Smooth muscle cell (in vitro differentiated cells): ENCODE measurements around the gene TBC1D3K. TPM values are rescaled to one million over a fixed set of nuclear protein-coding genes. Genes with fewer than 3 reads are reported as not detected.

Experiments used
- polyA plus RNA-seq: library from polyadenylated mRNA; unstranded; fragments of >200 nt; fragmentation: Nextera tagmentation; extraction: Ambion mirVana; gene quantifications from 2 replicates; pipeline ENCODE4 v1.2.1, GENCODE V29; 2016
- small RNA-seq: library from RNA; depleted of rRNA; stranded (forward); fragments of <200 nt; gene quantifications from one replicate; pipeline ENCODE3, GENCODE V24; 2014
- total RNA-seq: library from RNA; depleted of rRNA; stranded (reverse); fragments of >200 nt; gene quantifications from 2 replicates; pipeline ENCODE4 v1.2.3, GENCODE V29; 2014

The TBC1D3K gene
- total and polyA plus RNA-seq, 2 experiments from 2014 or later, result not detected

Small RNAs within 50 kb of the gene (small RNA-seq; reads per million reads assigned to genes)
- gene RF00001 (not detected), gene RNU6-489P (not detected)

Other genes starting within 250 kb of the TBC1D3K start
- gene HNF1B, start 179.4 kb upstream of the TBC1D3K start, total RNA-seq, result not detected in 2 replicates
- gene HNF1B, start 179.4 kb upstream of the TBC1D3K start, polyA plus RNA-seq, result not detected in 2 replicates
- gene TBC1D3L, start 64.6 kb downstream of the TBC1D3K start, total RNA-seq, result 8.6 and 12.1 TPM in 2 replicates
- gene TBC1D3L, start 64.6 kb downstream of the TBC1D3K start, polyA plus RNA-seq, result 10.1 and 16.0 TPM in 2 replicates
- gene TBC1D3D, start 79.6 kb downstream of the TBC1D3K start, total RNA-seq, result not detected in 2 replicates
- 0.14 TPM in 1 of 2 replicates, not detected in the other for gene TBC1D3D, start 79.6 kb downstream of the TBC1D3K start, polyA plus RNA-seq
- not detected in 2 replicates for gene TBC1D3C, start 144.2 kb downstream of the TBC1D3K start, total RNA-seq
- gene TBC1D3C, start 144.2 kb downstream of the TBC1D3K start, polyA plus RNA-seq, result not detected in 2 replicates
- gene TBC1D3E, start 203.5 kb downstream of the TBC1D3K start, total RNA-seq, result not detected in 2 replicates
- 0.09 TPM in 1 of 2 replicates, not detected in the other for gene TBC1D3E, start 203.5 kb downstream of the TBC1D3K start, polyA plus RNA-seq